WTC11 (cell line): ENCODE data around the gene CNOT3. TPM values are rescaled to one million over a fixed set of nuclear protein-coding genes. Genes with fewer than 3 reads are reported as not detected.

ENCODE experiments used
- ATAC-seq: fragments of 200-7000 bp; cut with Tn5 transposase; 2 replicates; pipeline ENCODE4 v1.10.0; 2021; ENCODE audit warnings: mild to moderate bottlenecking, moderate library complexity
- CTCF ChIA-PET: fragments of 300-600 bp; sonication (Branson Sonifier 250); formaldehyde crosslinking; loops from one replicate; lab custom pipeline; 2021; ENCODE audit warnings: antibody characterized with exemption; lab: Charles Lee
- POLR2A ChIA-PET: fragments of 350-600 bp; sonication (Branson Sonifier 250); formaldehyde crosslinking; loops from one replicate; lab custom pipeline; 2021; ENCODE audit warnings: antibody characterized with exemption; lab: Charles Lee
- DNase-seq: peaks from one replicate; pipeline ENCODE4 v3.0.0; 2021; ENCODE audit warnings: low spot score
- H3K27ac Mint-ChIP-seq: 2 replicates; pipeline ENCODE4 v1.8.0; 2021; ENCODE audit warnings: mixed read lengths
- H3K27me3 Mint-ChIP-seq: 2 replicates; pipeline ENCODE4 v1.8.0; 2021; ENCODE audit warnings: low read depth, mild to moderate bottlenecking, moderate library complexity, mixed read lengths
- H3K36me3 Mint-ChIP-seq: 2 replicates; pipeline ENCODE4 v1.8.0; 2021; ENCODE audit warnings: mixed read lengths
- H3K4me1 Mint-ChIP-seq: 2 replicates; pipeline ENCODE4 v1.8.0; 2022; ENCODE audit warnings: mixed read lengths
- H3K4me3 Mint-ChIP-seq: 2 replicates; pipeline ENCODE4 v1.8.0; 2021; ENCODE audit warnings: mild to moderate bottlenecking, moderate library complexity, mixed read lengths
- H3K9me3 Mint-ChIP-seq: 2 replicates; pipeline ENCODE4 v1.8.0; 2021; ENCODE audit warnings: mixed read lengths
- CBFB ChIP-seq: sonication (generic); formaldehyde crosslinking; IDR thresholded peaks from 2 replicates; pipeline ENCODE4 v1.8.1; 2022; ENCODE audit warnings: mild to moderate bottlenecking, low read depth, missing genetic modification reagents
- CREM ChIP-seq: sonication (generic); formaldehyde crosslinking; IDR thresholded peaks from 2 replicates; pipeline ENCODE4 v1.8.1; 2022; ENCODE audit warnings: mild to moderate bottlenecking, missing genetic modification reagents, moderate library complexity
- ETV6 ChIP-seq: sonication (generic); formaldehyde crosslinking; IDR thresholded peaks from 2 replicates; pipeline ENCODE4 v1.8.1; 2022; ENCODE audit warnings: mild to moderate bottlenecking, missing genetic modification reagents
- FOXK1 ChIP-seq: sonication (generic); formaldehyde crosslinking; IDR thresholded peaks from 2 replicates; pipeline ENCODE4 v1.8.0; 2022; ENCODE audit warnings: mild to moderate bottlenecking, moderate library complexity, missing genetic modification reagents
- FOXP1 ChIP-seq: sonication (generic); formaldehyde crosslinking; IDR thresholded peaks from 2 replicates; pipeline ENCODE4 v1.8.0; 2022; ENCODE audit warnings: missing genetic modification reagents, mild to moderate bottlenecking, moderate library complexity, borderline replicate concordance
- HMGA2 ChIP-seq: fragments of 250-450 bp; sonication (Bioruptor Pico); IDR thresholded peaks from 2 replicates; pipeline ENCODE4 v1.4.0; 2021; ENCODE audit warnings: mild to moderate bottlenecking, moderate library complexity
- JUN ChIP-seq: sonication (generic); formaldehyde crosslinking; IDR thresholded peaks from 2 replicates; pipeline ENCODE4 v1.8.0; 2023; ENCODE audit warnings: mild to moderate bottlenecking, missing genetic modification reagents
- OVOL2 ChIP-seq: fragments of 250-450 bp; sonication (Bioruptor Pico); IDR thresholded peaks from 2 replicates; pipeline ENCODE4 v1.9.0; 2021; ENCODE audit warnings: mild to moderate bottlenecking, borderline replicate concordance
- SP1 ChIP-seq: sonication (generic); formaldehyde crosslinking; conservative IDR thresholded peaks from 2 replicates; pipeline ENCODE4 v1.8.1; 2022; ENCODE audit warnings: missing genetic modification reagents
- TEAD4 ChIP-seq: sonication (generic); formaldehyde crosslinking; IDR thresholded peaks from 2 replicates; pipeline ENCODE4 v1.8.0; 2022; ENCODE audit warnings: mild to moderate bottlenecking, missing genetic modification reagents
- ZBTB21 ChIP-seq: sonication (generic); formaldehyde crosslinking; IDR thresholded peaks from 2 replicates; pipeline ENCODE4 v1.8.1; 2023; ENCODE audit warnings: mild to moderate bottlenecking, missing genetic modification reagents, borderline replicate concordance
- ZNF671 ChIP-seq: fragments of 250-450 bp; sonication (Bioruptor Pico); IDR thresholded peaks from 2 replicates; pipeline ENCODE4 v1.8.0; 2021; ENCODE audit warnings: mild to moderate bottlenecking
- total RNA-seq: library from RNA; stranded (reverse); gene quantifications from 3 replicates; pipeline ENCODE4 v1.2.3, GENCODE V29; 2021
- TF ChIP-seq, protein P1 (sequence below): sonication (generic); formaldehyde crosslinking; IDR thresholded peaks from 2 replicates; pipeline ENCODE4 v1.8.1; 2023; ENCODE audit warnings: mild to moderate bottlenecking, missing genetic modification reagents, moderate library complexity
- TF ChIP-seq, protein P2 (sequence below): sonication (generic); formaldehyde crosslinking; IDR thresholded peaks from 2 replicates; pipeline ENCODE4 v1.8.1; 2022; ENCODE audit warnings: low read depth, missing genetic modification reagents, borderline replicate concordance
- TF ChIP-seq, protein P3 (sequence below): sonication (generic); formaldehyde crosslinking; conservative IDR thresholded peaks from 2 replicates; pipeline ENCODE4 v1.8.1; 2022; ENCODE audit warnings: mild to moderate bottlenecking, missing genetic modification reagents
- TF ChIP-seq, protein P4 (sequence below): fragments of 250-450 bp; sonication (Bioruptor Pico); IDR thresholded peaks from 2 replicates; pipeline ENCODE4 v1.9.0; 2021; ENCODE audit warnings: mild to moderate bottlenecking
- TF ChIP-seq, protein P5 (sequence below): sonication (generic); formaldehyde crosslinking; IDR thresholded peaks from 2 replicates; pipeline ENCODE4 v1.8.1; 2022; ENCODE audit warnings: missing genetic modification reagents, borderline replicate concordance
- TF ChIP-seq, protein P6 (sequence below): sonication (generic); formaldehyde crosslinking; IDR thresholded peaks from 2 replicates; pipeline ENCODE4 v1.8.0; 2022; ENCODE audit warnings: missing genetic modification reagents
- TF ChIP-seq, protein P7 (sequence below): sonication (generic); formaldehyde crosslinking; IDR thresholded peaks from 2 replicates; pipeline ENCODE4 v1.8.1; 2022; ENCODE audit warnings: mild to moderate bottlenecking, moderate library complexity, missing genetic modification reagents

Gene CNOT3
- total RNA-seq, 1 experiment from 2014 or later, result 93.3 TPM

DNA sequence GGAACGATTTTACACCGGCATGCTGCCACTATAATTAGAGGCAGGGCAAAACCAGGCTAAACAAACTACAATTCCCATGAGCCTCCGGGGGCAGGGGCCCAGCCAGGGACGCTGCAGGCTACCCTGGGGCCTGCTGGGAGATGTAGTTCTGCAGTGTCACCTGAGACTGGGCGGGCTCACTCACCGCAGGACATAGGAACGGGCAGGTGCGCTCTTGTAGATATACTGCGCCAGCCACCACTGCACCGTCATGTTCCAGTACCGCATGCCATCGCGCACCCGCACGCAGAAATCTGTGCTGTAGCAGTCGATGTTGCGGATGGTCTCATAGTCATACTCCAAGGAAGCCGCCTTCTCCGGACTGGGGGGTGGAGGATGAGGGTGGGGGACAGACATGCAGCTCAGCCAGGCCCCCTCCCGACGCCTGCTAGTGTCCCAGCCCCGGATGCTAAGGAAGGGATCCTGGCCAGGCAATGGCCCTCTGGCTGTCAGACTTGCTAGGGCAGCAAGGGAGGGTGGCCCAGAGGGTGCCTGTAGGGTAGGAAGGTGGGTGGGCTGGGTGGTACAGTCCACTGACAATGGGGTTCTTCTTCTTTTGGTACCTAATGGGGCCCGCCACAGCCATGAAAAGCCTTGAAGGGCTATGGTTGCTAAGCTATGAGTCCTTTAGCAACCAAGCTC lies 41.2 kb downstream of the CNOT3 start:
- peak; percentile 78 for ATAC-seq
- H3K36me3 Mint-ChIP-seq, result peaks cover 20% of the 10 kb centered on the region
- POLR2A ChIA-PET, result no interaction called here
- H3K9me3 Mint-ChIP-seq, result no peaks in the 10 kb centered on the region
- peak; percentile 81 for DNase-seq
- no peak overlapping the region; the same call in 1 of the 2 replicates for H3K27ac Mint-ChIP-seq
- TF ChIP-seq FOXK1 (CRISPR knock-in tag) (0 out of 2 replicates have a peak, but pooled peaks have one; percentile 43), FOXP1 (0 out of 2 replicates have a peak, but pooled peaks have one; percentile 56), SP1 (CRISPR knock-in tag) (peak; percentile 46; the same call in 1 of the 2 replicates), CREM (no peak)
- TF ChIP-seq, protein P1, sequence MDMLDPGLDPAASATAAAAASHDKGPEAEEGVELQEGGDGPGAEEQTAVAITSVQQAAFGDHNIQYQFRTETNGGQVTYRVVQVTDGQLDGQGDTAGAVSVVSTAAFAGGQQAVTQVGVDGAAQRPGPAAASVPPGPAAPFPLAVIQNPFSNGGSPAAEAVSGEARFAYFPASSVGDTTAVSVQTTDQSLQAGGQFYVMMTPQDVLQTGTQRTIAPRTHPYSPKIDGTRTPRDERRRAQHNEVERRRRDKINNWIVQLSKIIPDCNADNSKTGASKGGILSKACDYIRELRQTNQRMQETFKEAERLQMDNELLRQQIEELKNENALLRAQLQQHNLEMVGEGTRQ, result peak; percentile 44; the same call in 1 of the 2 replicates
- TF ChIP-seq, protein P2, sequence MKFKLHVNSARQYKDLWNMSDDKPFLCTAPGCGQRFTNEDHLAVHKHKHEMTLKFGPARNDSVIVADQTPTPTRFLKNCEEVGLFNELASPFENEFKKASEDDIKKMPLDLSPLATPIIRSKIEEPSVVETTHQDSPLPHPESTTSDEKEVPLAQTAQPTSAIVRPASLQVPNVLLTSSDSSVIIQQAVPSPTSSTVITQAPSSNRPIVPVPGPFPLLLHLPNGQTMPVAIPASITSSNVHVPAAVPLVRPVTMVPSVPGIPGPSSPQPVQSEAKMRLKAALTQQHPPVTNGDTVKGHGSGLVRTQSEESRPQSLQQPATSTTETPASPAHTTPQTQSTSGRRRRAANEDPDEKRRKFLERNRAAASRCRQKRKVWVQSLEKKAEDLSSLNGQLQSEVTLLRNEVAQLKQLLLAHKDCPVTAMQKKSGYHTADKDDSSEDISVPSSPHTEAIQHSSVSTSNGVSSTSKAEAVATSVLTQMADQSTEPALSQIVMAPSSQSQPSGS (CRISPR knock-in tag), result no peak
- no peaks in the 10 kb centered on the region for H3K27me3 Mint-ChIP-seq
- no peak overlapping the region for H3K4me3 Mint-ChIP-seq
- peaks cover 14% of the 10 kb centered on the region for H3K4me1 Mint-ChIP-seq
- CTCF ChIA-PET, result interaction anchor here (1.9 to 2.3 kb wide), 2 partner anchors 11 to 212 kb away, joined by 13 to 84 read pairs; partner anchors contain the start of genes MBOAT7 and TSEN34

DNA sequence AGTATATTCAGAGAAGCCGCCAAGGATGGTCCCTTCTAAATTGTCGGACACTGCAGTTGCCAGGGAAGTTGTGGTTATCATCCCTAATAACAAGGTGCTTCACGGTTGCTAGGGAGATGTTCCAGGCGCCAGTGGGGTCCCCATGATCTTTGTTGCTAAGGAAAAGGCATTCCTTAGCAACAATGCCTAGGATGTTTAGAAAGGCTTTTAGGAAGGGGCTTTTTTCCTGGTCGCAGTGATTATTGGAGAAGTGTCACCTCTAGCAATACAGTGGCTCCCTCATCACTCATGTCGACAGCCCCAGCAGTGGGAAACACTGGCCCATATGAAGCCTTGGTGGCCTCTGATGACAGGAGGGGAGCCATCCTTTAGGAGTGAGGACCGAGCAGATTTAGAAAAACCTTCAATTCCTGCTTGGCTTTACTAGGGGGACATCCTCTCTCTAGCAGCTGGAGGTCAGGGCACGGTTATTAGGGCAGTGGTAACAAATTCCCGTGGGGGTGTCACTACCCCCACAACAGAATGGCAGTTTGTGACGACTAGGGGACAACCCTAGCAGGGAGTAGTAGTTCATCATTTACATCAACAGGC lies 41.8 kb downstream of the CNOT3 start:
- POLR2A ChIA-PET, result interaction anchor here (0.8 to 1.3 kb wide), 4 partner anchors 10 to 138 kb away, joined by 3 to 13 read pairs (median 4); partner anchors contain the start of genes LENG1 and MBOAT7
- Mint-ChIP-seq H3K4me1 (peaks cover 14% of the 10 kb centered on the region), H3K36me3 (peaks cover 26% of the 10 kb centered on the region), H3K4me3 (no peak overlapping the region), H3K27me3 (no peaks in the 10 kb centered on the region), H3K9me3 (no peaks in the 10 kb centered on the region), H3K27ac (peak overlapping the region; percentile 63)
- CTCF ChIA-PET, result interaction anchor here (0.7 to 2.3 kb wide), 19 partner anchors 8 to 260 kb away, joined by 3 to 84 read pairs (median 4); partner anchors contain the start of genes CNOT3, MBOAT7, PRPF31 and TFPT
- TF ChIP-seq ZNF671 (no peak), FOXP1 (no peak), TEAD4 (CRISPR knock-in tag) (no peak), HMGA2 (no peak)
- TF ChIP-seq, protein P3, sequence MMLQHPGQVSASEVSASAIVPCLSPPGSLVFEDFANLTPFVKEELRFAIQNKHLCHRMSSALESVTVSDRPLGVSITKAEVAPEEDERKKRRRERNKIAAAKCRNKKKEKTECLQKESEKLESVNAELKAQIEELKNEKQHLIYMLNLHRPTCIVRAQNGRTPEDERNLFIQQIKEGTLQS (CRISPR knock-in tag), result no peak
- TF ChIP-seq, protein P4, sequence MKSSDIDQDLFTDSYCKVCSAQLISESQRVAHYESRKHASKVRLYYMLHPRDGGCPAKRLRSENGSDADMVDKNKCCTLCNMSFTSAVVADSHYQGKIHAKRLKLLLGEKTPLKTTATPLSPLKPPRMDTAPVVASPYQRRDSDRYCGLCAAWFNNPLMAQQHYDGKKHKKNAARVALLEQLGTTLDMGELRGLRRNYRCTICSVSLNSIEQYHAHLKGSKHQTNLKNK (CRISPR knock-in tag), result no peak
- TF ChIP-seq, protein P5, sequence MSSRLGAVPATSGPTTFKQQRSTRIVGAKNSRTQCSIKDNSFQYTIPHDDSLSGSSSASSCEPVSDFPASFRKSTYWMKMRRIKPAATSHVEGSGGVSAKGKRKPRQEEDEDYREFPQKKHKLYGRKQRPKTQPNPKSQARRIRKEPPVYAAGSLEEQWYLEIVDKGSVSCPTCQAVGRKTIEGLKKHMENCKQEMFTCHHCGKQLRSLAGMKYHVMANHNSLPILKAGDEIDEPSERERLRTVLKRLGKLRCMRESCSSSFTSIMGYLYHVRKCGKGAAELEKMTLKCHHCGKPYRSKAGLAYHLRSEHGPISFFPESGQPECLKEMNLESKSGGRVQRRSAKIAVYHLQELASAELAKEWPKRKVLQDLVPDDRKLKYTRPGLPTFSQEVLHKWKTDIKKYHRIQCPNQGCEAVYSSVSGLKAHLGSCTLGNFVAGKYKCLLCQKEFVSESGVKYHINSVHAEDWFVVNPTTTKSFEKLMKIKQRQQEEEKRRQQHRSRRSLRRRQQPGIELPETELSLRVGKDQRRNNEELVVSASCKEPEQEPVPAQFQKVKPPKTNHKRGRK (CRISPR knock-in tag), result no peak
- ATAC-seq (no peak), DNase-seq (no peak)

DNA sequence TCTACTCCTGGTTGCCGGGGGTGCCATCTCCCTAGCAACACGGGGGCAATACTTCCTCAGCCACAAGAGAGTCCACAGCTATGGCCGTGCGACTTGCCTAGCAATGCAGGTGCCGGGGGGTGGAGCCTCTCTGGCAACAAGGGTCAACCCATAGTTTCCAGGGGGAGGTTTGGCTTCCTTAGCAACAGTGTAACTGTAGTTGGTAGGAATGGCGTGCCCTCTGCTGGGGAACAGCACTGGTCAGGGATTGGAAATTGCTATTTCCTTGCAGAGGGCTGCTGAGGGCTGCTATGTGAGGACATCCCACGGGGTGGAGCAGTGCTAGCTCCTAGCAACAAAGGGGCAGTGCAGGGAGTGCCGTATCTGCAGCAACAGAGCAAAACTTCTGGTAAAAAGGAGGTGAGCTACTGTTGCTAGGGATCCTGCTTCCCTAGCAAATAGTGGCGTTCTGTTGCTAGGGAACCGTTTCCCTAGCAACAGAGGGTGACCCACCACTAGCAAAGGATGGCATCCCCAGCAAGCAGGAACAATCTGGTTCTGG lies 42.4 kb downstream of the CNOT3 start:
- DNase-seq (peak; percentile 94), ATAC-seq (peak; percentile 95)
- Mint-ChIP-seq H3K36me3 (peaks cover 26% of the 10 kb centered on the region), H3K4me3 (no peak overlapping the region), H3K27me3 (no peaks in the 10 kb centered on the region), H3K27ac (peak overlapping the region; percentile 63), H3K9me3 (no peaks in the 10 kb centered on the region), H3K4me1 (peaks cover 14% of the 10 kb centered on the region)
- no peak for TF ChIP-seq OVOL2 (CRISPR knock-in tag)
- TF ChIP-seq ZBTB21, result 0 out of 2 replicates have a peak, but pooled peaks have one; percentile 24
- TF ChIP-seq JUN (CRISPR knock-in tag), result no peak
- TF ChIP-seq, protein P6, sequence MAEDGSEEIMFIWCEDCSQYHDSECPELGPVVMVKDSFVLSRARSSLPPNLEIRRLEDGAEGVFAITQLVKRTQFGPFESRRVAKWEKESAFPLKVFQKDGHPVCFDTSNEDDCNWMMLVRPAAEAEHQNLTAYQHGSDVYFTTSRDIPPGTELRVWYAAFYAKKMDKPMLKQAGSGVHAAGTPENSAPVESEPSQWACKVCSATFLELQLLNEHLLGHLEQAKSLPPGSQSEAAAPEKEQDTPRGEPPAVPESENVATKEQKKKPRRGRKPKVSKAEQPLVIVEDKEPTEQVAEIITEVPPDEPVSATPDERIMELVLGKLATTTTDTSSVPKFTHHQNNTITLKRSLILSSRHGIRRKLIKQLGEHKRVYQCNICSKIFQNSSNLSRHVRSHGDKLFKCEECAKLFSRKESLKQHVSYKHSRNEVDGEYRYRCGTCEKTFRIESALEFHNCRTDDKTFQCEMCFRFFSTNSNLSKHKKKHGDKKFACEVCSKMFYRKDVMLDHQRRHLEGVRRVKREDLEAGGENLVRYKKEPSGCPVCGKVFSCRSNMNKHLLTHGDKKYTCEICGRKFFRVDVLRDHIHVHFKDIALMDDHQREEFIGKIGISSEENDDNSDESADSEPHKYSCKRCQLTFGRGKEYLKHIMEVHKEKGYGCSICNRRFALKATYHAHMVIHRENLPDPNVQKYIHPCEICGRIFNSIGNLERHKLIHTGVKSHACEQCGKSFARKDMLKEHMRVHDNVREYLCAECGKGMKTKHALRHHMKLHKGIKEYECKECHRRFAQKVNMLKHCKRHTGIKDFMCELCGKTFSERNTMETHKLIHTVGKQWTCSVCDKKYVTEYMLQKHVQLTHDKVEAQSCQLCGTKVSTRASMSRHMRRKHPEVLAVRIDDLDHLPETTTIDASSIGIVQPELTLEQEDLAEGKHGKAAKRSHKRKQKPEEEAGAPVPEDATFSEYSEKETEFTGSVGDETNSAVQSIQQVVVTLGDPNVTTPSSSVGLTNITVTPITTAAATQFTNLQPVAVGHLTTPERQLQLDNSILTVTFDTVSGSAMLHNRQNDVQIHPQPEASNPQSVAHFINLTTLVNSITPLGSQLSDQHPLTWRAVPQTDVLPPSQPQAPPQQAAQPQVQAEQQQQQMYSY (CRISPR knock-in tag), result no peak
- peak; percentile 64; the same call in 1 of the 2 replicates for TF ChIP-seq FOXK1 (CRISPR knock-in tag)
- TF ChIP-seq ETV6, result 0 out of 2 replicates have a peak, but pooled peaks have one; percentile 40
- no peak for TF ChIP-seq CBFB
- 0 out of 2 replicates have a peak, but pooled peaks have one; percentile 47 for TF ChIP-seq SP1 (CRISPR knock-in tag)
- TF ChIP-seq, protein P7, sequence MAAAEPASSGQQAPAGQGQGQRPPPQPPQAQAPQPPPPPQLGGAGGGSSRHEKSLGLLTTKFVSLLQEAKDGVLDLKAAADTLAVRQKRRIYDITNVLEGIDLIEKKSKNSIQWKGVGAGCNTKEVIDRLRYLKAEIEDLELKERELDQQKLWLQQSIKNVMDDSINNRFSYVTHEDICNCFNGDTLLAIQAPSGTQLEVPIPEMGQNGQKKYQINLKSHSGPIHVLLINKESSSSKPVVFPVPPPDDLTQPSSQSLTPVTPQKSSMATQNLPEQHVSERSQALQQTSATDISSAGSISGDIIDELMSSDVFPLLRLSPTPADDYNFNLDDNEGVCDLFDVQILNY (CRISPR knock-in tag), result 0 out of 2 replicates have a peak, but pooled peaks have one; percentile 34
- no peak for TF ChIP-seq ZNF671
- CTCF ChIA-PET, result interaction anchor here (0.7 to 2.3 kb wide), 20 partner anchors 9 to 259 kb away, joined by 3 to 84 read pairs (median 4); partner anchors contain the start of genes CNOT3, MBOAT7, PRPF31 and TFPT
- POLR2A ChIA-PET, result interaction anchor here (0.8 to 1.3 kb wide), 4 partner anchors 9 to 137 kb away, joined by 3 to 13 read pairs (median 4); partner anchors contain the start of genes LENG1 and MBOAT7
